GM12892 (cell line): ENCODE results near the gene SHMT2.

Experiments
- POLR2A ChIP-seq: IDR thresholded peaks from 2 replicates; pipeline ENCODE4 v1.6.1; 2011; ENCODE audit warnings: low read depth, low read length, control low read depth
- POLR2AphosphoS5 ChIP-seq: IDR thresholded peaks from 2 replicates; pipeline ENCODE4 v1.6.1; 2011; ENCODE audit warnings: low read depth, low read length, control low read depth

- TF ChIP-seq POLR2A (no peak), POLR2AphosphoS5 (no peak)
These were observed 15.1 kb upstream of the SHMT2 start for GRCh38 chr12:57214398-57214781.
